Psoas muscle (tissue), 8 donors: ENCODE measurements around the gene ERC2. TPM values are rescaled to one million over a fixed set of nuclear protein-coding genes. Genes with fewer than 3 reads are reported as not detected.

ENCODE experiments used
- ATAC-seq, 4 donors: fragments of 200-7000 bp; cut with Tn5 transposase; one replicate each; pipeline ENCODE4 v1.9.1; 2020; ENCODE audit warnings: moderate library complexity in 3 of 4, mild to moderate bottlenecking in 2 of 4
- DNase-seq, 2 donors: peaks; one replicate each; pipeline ENCODE4 v3.0.0-alpha.2; 2020
- H3K27ac ChIP-seq: fragments of 200-600 bp; one replicate; pipeline ENCODE4 v1.8.0; 2022
- H3K27me3 ChIP-seq, 3 donors: fragments of 200-600 bp in 1 of 3; one replicate each; pipeline versions ENCODE4 v1.6.1 to v1.8.0; 2013 to 2022; ENCODE audit warnings: low read length in 2 of 3, mild to moderate bottlenecking in 2 of 3, moderate library complexity in 1 of 3; ENCODE audit not compliant: insufficient read depth in 3 of 3
- H3K36me3 ChIP-seq, 2 donors: fragments of 200-600 bp in 1 of 2; one replicate each; pipeline versions ENCODE4 v1.6.1 to v1.8.0; 2013 to 2022; ENCODE audit warnings: low read depth in 1 of 2, mild to moderate bottlenecking in 1 of 2, moderate library complexity in 1 of 2; ENCODE audit not compliant: insufficient read depth in 1 of 2
- H3K4me1 ChIP-seq: fragments of 200-600 bp; one replicate; pipeline ENCODE4 v1.8.0; 2022
- H3K4me3 ChIP-seq: fragments of 200-600 bp; one replicate; pipeline ENCODE4 v1.8.0; 2022; ENCODE audit warnings: mild to moderate bottlenecking
- H3K9me3 ChIP-seq: fragments of 200-600 bp; one replicate; pipeline ENCODE4 v1.8.0; 2022
- WGBS, 3 donors: extraction: QIAGEN DNeasy Blood & Tissue Kit; methylation state at CpG; one replicate each; pipeline versions ENCODE4 v1.1.6 to v1.1.7; 2013; 5-methylcytosine and 5-hydroxymethylcytosine counted together
- intact Hi-C, 2 donors: fragments of 100-400 bp; cut with DNase I; formaldehyde crosslinking; loops; one replicate each; pipeline versions ENCODE4 v1.11.0 to v1.14.2; 2022
- polyA plus RNA-seq, 3 donors: library from polyadenylated mRNA; stranded (reverse); fragments of 200-250 nt; gene quantifications; one replicate each; pipeline ENCODE4 v1.2.3, GENCODE V29; 2013
- total RNA-seq, 4 donors: library from RNA; stranded (reverse); fragmentation: NEBNext Ultra II Directional in 2 of 4; extraction: Animal tissue kit (Norgen Biotek cat#: 25700) in 2 of 4; gene quantifications; one replicate each; pipeline versions ENCODE4 v1.2.1 to v1.2.4, GENCODE V29; 2021 to 2023
- TF ChIP-seq, protein P1 (sequence below): fragments of 200-600 bp; IDR thresholded peaks from one replicate; pipeline ENCODE4 v1.8.0; 2022; ENCODE audit warnings: antibody characterized with exemption
- donor health status: healthy with polysubstance abuse.
- donor health status: DM: no; HTN: no; CAD: no; lungs with moderate emphysema.
- donor health status: Bipolar disorder and iron deficiency.
- donor health status: healthy.
- donor health status: DM: yes; HTN: yes; CAD: no.
- donor health status: DM: no; HTN: no; CAD: no.
- donor health status: DM: no; HTN: no; CAD: no.
- donor health status: DM: yes; HTN: yes; CAD: no.

ERC2 gene
- total and polyA plus RNA-seq, 7 donors: 0.04 to 0.15 TPM; not detected in 5

GRCh38 chr3:55687526-55687925 is 780.7 kb downstream of the ERC2 start:
- no peaks in the 10 kb centered on the region for H3K4me1 ChIP-seq
- DNase-seq (no peak), ATAC-seq (no peak)
- no peaks in the 10 kb centered on the region for H3K36me3 ChIP-seq
- no peak overlapping the region for H3K4me3 ChIP-seq
- intact Hi-C loops: no loop called here
- H3K27ac ChIP-seq: no peak overlapping the region
- TF ChIP-seq, protein P1, sequence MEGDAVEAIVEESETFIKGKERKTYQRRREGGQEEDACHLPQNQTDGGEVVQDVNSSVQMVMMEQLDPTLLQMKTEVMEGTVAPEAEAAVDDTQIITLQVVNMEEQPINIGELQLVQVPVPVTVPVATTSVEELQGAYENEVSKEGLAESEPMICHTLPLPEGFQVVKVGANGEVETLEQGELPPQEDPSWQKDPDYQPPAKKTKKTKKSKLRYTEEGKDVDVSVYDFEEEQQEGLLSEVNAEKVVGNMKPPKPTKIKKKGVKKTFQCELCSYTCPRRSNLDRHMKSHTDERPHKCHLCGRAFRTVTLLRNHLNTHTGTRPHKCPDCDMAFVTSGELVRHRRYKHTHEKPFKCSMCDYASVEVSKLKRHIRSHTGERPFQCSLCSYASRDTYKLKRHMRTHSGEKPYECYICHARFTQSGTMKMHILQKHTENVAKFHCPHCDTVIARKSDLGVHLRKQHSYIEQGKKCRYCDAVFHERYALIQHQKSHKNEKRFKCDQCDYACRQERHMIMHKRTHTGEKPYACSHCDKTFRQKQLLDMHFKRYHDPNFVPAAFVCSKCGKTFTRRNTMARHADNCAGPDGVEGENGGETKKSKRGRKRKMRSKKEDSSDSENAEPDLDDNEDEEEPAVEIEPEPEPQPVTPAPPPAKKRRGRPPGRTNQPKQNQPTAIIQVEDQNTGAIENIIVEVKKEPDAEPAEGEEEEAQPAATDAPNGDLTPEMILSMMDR: no peak
- H3K9me3 ChIP-seq: no peaks in the 10 kb centered on the region
- no peaks in the 10 kb centered on the region for H3K27me3 ChIP-seq
- 48 to 50% (median 48%) methylated on average over 5 of the region's 5 CpGs for WGBS, 3 donors

DNA sequence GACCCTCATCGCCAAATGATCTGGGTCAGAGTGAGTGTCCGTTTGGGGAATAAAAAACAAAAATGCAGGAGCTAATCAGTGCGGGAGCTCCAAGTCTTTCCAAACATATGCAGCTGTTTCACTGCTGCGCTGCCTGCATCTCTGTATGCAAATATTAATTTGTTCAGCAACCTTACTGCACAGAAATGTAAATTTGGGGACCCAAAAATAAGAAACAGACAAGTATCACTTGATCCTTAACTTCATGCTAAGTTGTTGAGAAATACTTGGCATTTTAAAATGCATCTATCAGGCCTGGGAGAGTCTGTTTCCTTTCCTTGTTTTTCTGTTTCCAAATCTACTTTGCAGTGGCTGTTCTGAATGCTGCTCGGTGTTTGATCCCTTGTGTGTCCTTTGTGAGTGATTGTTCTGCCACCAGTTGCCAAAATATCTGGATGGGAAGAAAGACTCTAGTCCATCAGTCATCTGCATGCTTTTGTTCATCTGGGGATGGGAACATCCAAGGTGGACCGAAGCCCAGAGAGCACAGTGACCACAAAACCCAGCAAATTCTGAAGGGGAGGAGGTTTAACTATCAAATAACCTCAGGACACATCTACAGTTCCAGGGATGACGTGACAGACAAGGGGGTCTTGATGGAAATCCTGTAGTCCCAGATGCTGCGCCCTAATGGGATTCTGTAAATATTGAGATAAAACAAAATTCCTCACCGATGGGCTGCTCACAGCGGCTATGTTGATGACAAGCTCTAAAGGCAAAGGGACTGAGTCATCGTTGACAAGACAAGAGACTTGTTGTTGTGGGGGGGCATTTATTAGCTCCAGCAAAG is 781.6 kb downstream of the ERC2 start:
- Histone ChIP-seq H3K9me3 (no peaks in the 10 kb centered on the region), H3K4me3 (no peak overlapping the region), H3K27ac (no peak overlapping the region), H3K4me1 (no peaks in the 10 kb centered on the region), H3K27me3 (no peaks in the 10 kb centered on the region), H3K36me3 (no peaks in the 10 kb centered on the region)
- DNase-seq (no peak), ATAC-seq (peak in 2 of 4 donors; percentile 39 to 67)
- intact Hi-C loops: no loop called here
- WGBS, 3 donors: 44 to 52% (median 47%) methylated on average over 11 of the region's 11 CpGs
- TF ChIP-seq, protein P1: no peak

DNA sequence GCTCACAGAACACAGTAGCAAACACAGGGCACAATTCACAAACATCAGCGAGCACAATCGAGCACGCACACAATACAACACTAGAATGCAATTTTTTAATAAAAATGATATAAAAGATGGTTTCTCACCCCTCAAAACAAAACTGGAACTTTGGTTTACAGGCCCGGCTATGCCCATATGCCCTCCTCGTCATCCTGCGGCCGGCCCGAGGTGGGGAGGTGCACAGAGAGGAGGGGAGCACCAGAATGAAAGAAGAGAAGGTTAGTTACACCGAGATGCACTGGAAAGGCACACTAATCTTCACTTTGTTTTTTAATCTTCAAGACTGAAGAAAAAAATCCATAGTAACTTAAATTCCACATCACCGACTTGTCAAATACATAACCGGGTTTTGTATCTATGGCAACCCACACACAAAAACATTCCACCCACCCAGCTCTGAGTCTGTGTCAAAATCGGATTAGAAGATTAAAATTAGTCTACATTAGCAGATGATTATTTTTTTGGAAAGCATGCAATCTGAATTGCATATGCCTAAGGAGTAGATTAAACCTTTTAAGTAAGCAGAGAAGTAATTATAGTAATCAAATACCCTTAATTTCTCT is 784.5 kb downstream of the ERC2 start:
- TF ChIP-seq, protein P1: no peak
- H3K27ac ChIP-seq: no peak overlapping the region
- no peak for ATAC-seq
- no peak overlapping the region for H3K4me3 ChIP-seq
- H3K27me3 ChIP-seq: no peaks in the 10 kb centered on the region
- no peak for DNase-seq
- no peaks in the 10 kb centered on the region for H3K36me3 ChIP-seq
- intact Hi-C loops: no loop called here
- no peaks in the 10 kb centered on the region for H3K9me3 ChIP-seq
- 76 to 80% (median 76%) methylated on average over 12 of the region's 12 CpGs for WGBS, 3 donors
- no peaks in the 10 kb centered on the region for H3K4me1 ChIP-seq

- no peak overlapping the region for H3K4me3 ChIP-seq
- WGBS, 3 donors: 83 to 92% (median 84%) methylated on average over 3 of the region's 3 CpGs
- no peaks in the 10 kb centered on the region for H3K4me1 ChIP-seq
- H3K27me3 ChIP-seq: no peaks in the 10 kb centered on the region
- ATAC-seq (no peak), DNase-seq (no peak)
- no peaks in the 10 kb centered on the region for H3K9me3 ChIP-seq
- intact Hi-C loops: no loop called here
- no peak overlapping the region for H3K27ac ChIP-seq
- TF ChIP-seq, protein P1: no peak
- no peaks in the 10 kb centered on the region for H3K36me3 ChIP-seq
Measured at GRCh38 chr3:55682461-55682860, 785.8 kb downstream of the ERC2 start.
